Stimulated activated effector memory CD8-positive, alpha-beta T cell treated with anti-CD3 and anti-CD28 coated beads, Interleukin-12 subunit alpha, Interleukin-12 subunit beta, amount 100 ng/mL, for 72 hours (primary cell): ENCODE results near the gene NUTM2B.
"Not testable (repeated sequence)": the region's sequence is repeated elsewhere in the genome, so short reads cannot be mapped to it uniquely, and the experiment has no call there.

Experiments
- ATAC-seq: fragments of 150-1000 bp; cut with Tn5 transposase; 2 replicates; pipeline ENCODE4 v1.10.0; 2021
- DNase-seq, 2 donors: peaks; one replicate each; pipeline ENCODE4 v3.0.0; 2021 to 2022; ENCODE audit warnings: low spot score in 2 of 2
- H3K27ac Mint-ChIP-seq: one replicate; pipeline ENCODE4 v1.8.0; 2022; ENCODE audit warnings: mild to moderate bottlenecking, mixed read lengths
- H3K36me3 Mint-ChIP-seq: one replicate; pipeline ENCODE4 v1.8.0; 2022; ENCODE audit warnings: mild to moderate bottlenecking, mixed read lengths
- H3K4me1 Mint-ChIP-seq: one replicate; pipeline ENCODE4 v1.8.0; 2022; ENCODE audit warnings: mixed read lengths
- H3K4me3 Mint-ChIP-seq: one replicate; pipeline ENCODE4 v1.8.0; 2022; ENCODE audit warnings: mild to moderate bottlenecking, mixed read lengths
- H3K9me3 Mint-ChIP-seq: one replicate; pipeline ENCODE4 v1.8.0; 2022; ENCODE audit warnings: mixed read lengths

The NUTM2B gene, protein sequence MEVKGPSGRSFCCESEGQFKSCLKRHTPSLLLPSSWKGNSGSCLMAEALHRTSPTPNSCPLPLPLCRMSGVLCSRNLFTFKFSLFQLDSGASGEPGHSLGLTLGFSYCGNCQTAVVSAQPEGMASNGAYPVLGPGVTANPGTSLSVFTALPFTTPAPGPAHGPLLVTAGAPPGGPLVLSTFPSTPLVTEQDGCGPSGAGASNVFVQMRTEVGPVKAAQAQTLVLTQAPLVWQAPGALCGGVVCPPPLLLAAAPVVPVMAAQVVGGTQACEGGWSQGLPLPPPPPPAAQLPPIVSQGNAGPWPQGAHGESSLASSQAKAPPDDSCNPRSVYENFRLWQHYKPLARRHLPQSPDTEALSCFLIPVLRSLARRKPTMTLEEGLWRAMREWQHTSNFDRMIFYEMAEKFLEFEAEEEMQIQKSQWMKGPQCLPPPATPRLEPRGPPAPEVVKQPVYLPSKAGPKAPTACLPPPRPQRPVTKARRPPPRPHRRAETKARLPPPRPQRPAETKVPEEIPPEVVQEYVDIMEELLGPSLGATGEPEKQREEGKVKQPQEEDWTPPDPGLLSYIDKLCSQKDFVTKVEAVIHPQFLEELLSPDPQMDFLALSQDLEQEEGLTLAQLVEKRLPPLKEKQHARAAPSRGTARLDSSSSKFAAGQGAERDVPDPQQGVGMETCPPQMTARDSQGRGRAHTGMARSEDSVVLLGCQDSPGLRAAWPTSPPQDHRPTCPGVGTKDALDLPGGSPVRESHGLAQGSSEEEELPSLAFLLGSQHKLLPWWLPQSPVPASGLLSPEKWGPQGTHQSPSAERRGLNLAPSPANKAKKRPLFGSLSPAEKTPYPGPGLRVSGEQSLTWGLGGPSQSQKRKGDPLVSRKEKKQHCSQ

GRCh38 chr10:79702927-79703326, at the start of gene NUTM2B:
Gene NUTM2B, plus strand, starts transcription at chr10:79703227. Its CDS starts 383 bp downstream, at chr10:79703610.
- not testable (repeated sequence) for H3K4me1 Mint-ChIP-seq, H3K27ac Mint-ChIP-seq, ATAC-seq, H3K9me3 Mint-ChIP-seq, H3K4me3 Mint-ChIP-seq, H3K36me3 Mint-ChIP-seq, DNase-seq

GRCh38 chr10:79663287-79663686, 39.7 kb upstream of the NUTM2B start:
- H3K4me1 Mint-ChIP-seq, H3K9me3 Mint-ChIP-seq, H3K27ac Mint-ChIP-seq, H3K4me3 Mint-ChIP-seq, ATAC-seq, H3K36me3 Mint-ChIP-seq, DNase-seq: not testable (repeated sequence)

- not testable (repeated sequence) for ATAC-seq, H3K4me1 Mint-ChIP-seq, H3K4me3 Mint-ChIP-seq
These were observed 38.3 kb upstream of the NUTM2B start for GRCh38 chr10:79664686-79665085.

DNA sequence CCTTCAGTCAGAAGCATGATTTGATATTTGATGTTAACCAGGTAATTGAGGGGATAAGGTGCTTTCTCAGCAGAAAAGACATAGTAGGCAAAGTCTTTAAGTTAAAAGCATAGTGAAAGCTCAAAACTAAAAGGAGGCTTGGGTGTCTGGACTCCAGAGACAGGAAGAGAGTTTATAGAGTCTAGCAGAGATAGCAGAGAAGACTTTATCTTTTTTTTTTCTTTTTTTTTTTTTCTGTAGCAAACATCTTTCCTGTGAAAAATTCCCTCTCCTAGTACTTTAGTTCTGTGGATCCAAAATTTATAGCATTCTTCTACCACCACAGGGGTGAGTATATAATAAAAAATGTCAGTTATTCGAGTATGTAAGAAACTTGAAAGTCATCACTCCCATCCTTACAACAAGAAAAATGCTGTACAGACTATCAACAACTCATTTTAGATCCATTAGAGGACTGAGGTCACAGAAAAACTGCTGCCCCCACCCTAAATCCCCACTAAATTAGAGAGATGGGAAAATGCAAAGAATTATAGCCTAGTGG, 33.7 kb upstream of the NUTM2B start:
- H3K4me1 Mint-ChIP-seq, H3K36me3 Mint-ChIP-seq, H3K9me3 Mint-ChIP-seq, H3K27ac Mint-ChIP-seq, DNase-seq, ATAC-seq, H3K4me3 Mint-ChIP-seq: not testable (repeated sequence)

More at GRCh38 chr10:79664686-79665085, 38.3 kb upstream of the NUTM2B start:
- H3K9me3 Mint-ChIP-seq, DNase-seq, H3K27ac Mint-ChIP-seq, H3K36me3 Mint-ChIP-seq: not testable (repeated sequence)

GRCh38 chr10:79674878-79675277, 28.1 kb upstream of the NUTM2B start:
- not testable (repeated sequence) for H3K27ac Mint-ChIP-seq, H3K4me1 Mint-ChIP-seq, H3K9me3 Mint-ChIP-seq, H3K36me3 Mint-ChIP-seq, H3K4me3 Mint-ChIP-seq, DNase-seq
- peak; percentile 88 for ATAC-seq

- not testable (repeated sequence) for H3K4me3 Mint-ChIP-seq, H3K27ac Mint-ChIP-seq, DNase-seq, H3K9me3 Mint-ChIP-seq, H3K4me1 Mint-ChIP-seq
- ATAC-seq = peak; percentile 38
- peaks cover 12% of the 10 kb centered on the region for H3K36me3 Mint-ChIP-seq
These were observed 19.8 kb upstream of the NUTM2B start for GRCh38 chr10:79683026-79683883.

- not testable (repeated sequence) for H3K4me3 Mint-ChIP-seq, ATAC-seq, H3K9me3 Mint-ChIP-seq, H3K27ac Mint-ChIP-seq, DNase-seq, H3K4me1 Mint-ChIP-seq
- H3K36me3 Mint-ChIP-seq = peaks cover 12% of the 10 kb centered on the region
These were observed 18.9 kb upstream of the NUTM2B start for GRCh38 chr10:79683884-79684720.

DNA sequence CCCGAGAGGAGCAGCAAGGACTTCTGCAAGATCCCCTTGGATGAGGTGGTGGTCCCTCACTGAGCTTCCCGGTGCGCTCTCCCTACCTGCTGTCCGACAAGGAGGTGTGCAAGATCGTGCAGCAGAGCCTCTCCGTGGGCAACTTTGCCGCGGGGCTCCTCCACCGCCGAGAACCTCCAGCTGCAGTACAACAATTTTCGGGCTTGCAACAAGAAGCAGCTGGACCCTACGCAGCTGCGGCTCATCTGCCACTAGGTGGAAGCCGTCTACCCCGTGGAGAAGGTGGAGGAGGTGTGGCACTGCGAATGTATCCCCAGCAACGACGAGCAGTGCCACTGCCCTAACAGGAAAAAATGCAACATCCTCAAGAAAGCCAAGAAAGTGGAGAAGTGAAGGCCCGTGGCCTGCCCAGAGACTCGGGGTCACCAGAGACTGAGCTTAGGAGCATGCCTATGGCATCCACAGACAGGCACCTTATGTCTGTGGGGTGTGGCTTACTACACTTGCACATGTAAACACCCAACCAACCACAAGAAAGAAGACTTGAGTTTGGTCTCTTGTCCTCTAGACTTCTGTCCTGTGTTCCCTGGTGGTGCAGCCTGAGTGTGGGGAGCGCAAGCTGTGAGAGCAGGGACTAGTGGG, 17.9 kb upstream of the NUTM2B start:
- not testable (repeated sequence) for H3K27ac Mint-ChIP-seq, H3K4me1 Mint-ChIP-seq, DNase-seq, H3K4me3 Mint-ChIP-seq, H3K9me3 Mint-ChIP-seq
- H3K36me3 Mint-ChIP-seq = peaks cover 12% of the 10 kb centered on the region
- peak; percentile 90 for ATAC-seq

GRCh38 chr10:79686595-79686994, 16.4 kb upstream of the NUTM2B start:
- H3K9me3 Mint-ChIP-seq, H3K4me3 Mint-ChIP-seq, ATAC-seq, H3K4me1 Mint-ChIP-seq, H3K27ac Mint-ChIP-seq, DNase-seq: not testable (repeated sequence)
- H3K36me3 Mint-ChIP-seq = peaks cover 12% of the 10 kb centered on the region

GRCh38 chr10:79687406-79688150, 15.4 kb upstream of the NUTM2B start:
- peaks cover 12% of the 10 kb centered on the region for H3K36me3 Mint-ChIP-seq
- not testable (repeated sequence) for H3K4me1 Mint-ChIP-seq, H3K9me3 Mint-ChIP-seq, H3K27ac Mint-ChIP-seq, DNase-seq, H3K4me3 Mint-ChIP-seq, ATAC-seq

DNA sequence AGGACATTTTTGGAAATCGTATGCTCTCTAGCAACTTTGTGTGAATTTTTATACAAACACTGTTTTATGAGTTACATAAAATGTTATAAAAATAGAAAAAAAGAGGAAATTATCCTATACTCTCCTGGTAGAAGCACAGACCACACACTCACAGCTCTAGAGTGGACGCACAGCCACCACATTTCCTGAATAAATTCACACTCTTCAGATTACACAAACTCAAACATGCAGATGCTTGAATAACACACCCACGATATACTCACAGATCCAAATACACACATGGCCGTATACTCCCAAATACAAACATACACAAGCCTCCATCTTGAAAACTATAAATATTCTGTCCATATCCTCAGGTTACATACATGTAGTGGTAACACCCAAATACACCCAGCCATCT, 14.2 kb upstream of the NUTM2B start:
- not testable (repeated sequence) for H3K4me3 Mint-ChIP-seq, H3K9me3 Mint-ChIP-seq, H3K27ac Mint-ChIP-seq, ATAC-seq, DNase-seq
- Mint-ChIP-seq H3K36me3 (peaks cover 12% of the 10 kb centered on the region), H3K4me1 (peaks cover 12% of the 10 kb centered on the region)

DNA sequence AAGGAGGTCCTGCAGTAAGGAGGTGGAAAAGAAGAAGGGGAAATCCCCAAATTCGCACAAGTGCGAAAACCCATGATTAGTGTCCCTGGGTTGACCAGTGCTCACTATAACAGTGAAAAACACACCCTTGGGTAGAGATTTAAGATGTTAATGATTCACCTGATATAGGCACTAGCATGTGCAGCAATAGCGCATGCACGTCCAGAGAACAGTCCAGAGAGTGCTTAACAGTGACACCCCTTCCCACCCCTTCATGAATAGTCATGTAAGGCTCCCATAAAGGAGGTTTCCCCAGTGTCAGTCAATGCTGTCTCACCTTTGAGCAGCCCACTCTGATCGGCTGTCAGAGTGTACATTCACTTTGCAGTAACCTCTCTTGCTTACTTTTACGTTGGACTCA, 6.4 kb upstream of the NUTM2B start:
- H3K27ac Mint-ChIP-seq, ATAC-seq, H3K4me3 Mint-ChIP-seq, H3K9me3 Mint-ChIP-seq, H3K36me3 Mint-ChIP-seq, DNase-seq: not testable (repeated sequence)
- peaks cover 24% of the 10 kb centered on the region for H3K4me1 Mint-ChIP-seq

DNA sequence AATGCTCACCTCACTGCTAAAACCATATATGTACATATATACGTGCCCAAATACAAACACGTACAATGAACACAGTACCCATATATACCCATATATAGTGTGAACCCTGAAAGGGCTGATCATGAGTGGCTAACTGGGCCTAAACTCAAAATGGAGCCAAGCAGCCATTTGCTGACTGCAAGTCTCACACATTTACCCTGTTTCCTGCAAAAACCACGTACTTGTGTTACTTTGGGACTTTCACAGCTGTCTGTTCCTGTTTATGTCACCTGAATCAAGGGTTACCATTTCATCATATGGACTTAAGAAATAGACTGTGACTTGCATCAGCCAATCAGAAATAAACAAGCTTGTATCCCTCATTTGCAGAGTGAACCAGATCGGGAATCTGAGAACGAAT, 5.9 kb upstream of the NUTM2B start:
- H3K36me3 Mint-ChIP-seq, DNase-seq: not testable (repeated sequence)
- ATAC-seq = peak; percentile 61

More for the DNA sequence above, 5.9 kb upstream of the NUTM2B start:
- peaks cover 24% of the 10 kb centered on the region for H3K4me1 Mint-ChIP-seq
- not testable (repeated sequence) for H3K9me3 Mint-ChIP-seq, H3K4me3 Mint-ChIP-seq, H3K27ac Mint-ChIP-seq
